Astrocyte of the cerebellum (primary cell): ENCODE results near the gene FBXL17.

Experiments
- DNase-seq: peaks from one replicate; pipeline ENCODE4 v3.0.0-alpha.2; 2011; ENCODE audit warnings: low read depth
- H3K4me3 ChIP-seq: 2 replicates; pipeline ENCODE4 v1.5.1; 2011; ENCODE audit warnings: mild to moderate bottlenecking, low read depth, low read length, moderate library complexity
- CTCF ChIP-seq: IDR thresholded peaks from 2 replicates; pipeline ENCODE4 v1.5.1; 2012; ENCODE audit warnings: low read length, low read depth, moderate library complexity, mild to moderate bottlenecking; ENCODE audit errors: missing control alignments
- in situ Hi-C: cut with HindIII; loops from 2 replicates; pipeline ENCODE4 v1.10.0; 2017; ENCODE audit warnings: low sequenced_read_pairs

The FBXL17 gene

GRCh38 chr5:108260117-108260857 lies 121.6 kb downstream of the FBXL17 start:
- in situ Hi-C loops = no loop called here
- peak; percentile 99 for TF ChIP-seq CTCF
- no peak overlapping the region for H3K4me3 ChIP-seq
- DNase-seq = peak; percentile 75

- TF ChIP-seq CTCF = no peak
- H3K4me3 ChIP-seq = no peak overlapping the region
- in situ Hi-C loops = no loop called here
- DNase-seq = no peak
Measured at GRCh38 chr5:108259306-108259705, 122.6 kb downstream of the FBXL17 start.

- TF ChIP-seq CTCF = no peak
- no peak overlapping the region for H3K4me3 ChIP-seq
- no peak for DNase-seq
- in situ Hi-C loops = no loop called here
Measured at GRCh38 chr5:108257996-108258395, 123.9 kb downstream of the FBXL17 start.

- TF ChIP-seq CTCF = no peak
- no peak overlapping the region for H3K4me3 ChIP-seq
- no peak for DNase-seq
- in situ Hi-C loops = no loop called here
Measured at GRCh38 chr5:108255468-108255867, 126.4 kb downstream of the FBXL17 start.

GRCh38 chr5:108251350-108251749 lies 130.5 kb downstream of the FBXL17 start:
- TF ChIP-seq CTCF = no peak
- DNase-seq = no peak
- in situ Hi-C loops = no loop called here

GRCh38 chr5:108249785-108250426 lies 132.0 kb downstream of the FBXL17 start:
- TF ChIP-seq CTCF = no peak
- in situ Hi-C loops = no loop called here
- no peak for DNase-seq
- no peak overlapping the region for H3K4me3 ChIP-seq

More at GRCh38 chr5:108251350-108251749, 130.5 kb downstream of the FBXL17 start:
- H3K4me3 ChIP-seq = no peak overlapping the region
